GM23338 (cell line): ENCODE results near the gene MUC13. TPM values are rescaled to one million over a fixed set of nuclear protein-coding genes. Genes with fewer than 3 reads are reported as not detected.

Experiments
- ATAC-seq: fragments of 200-7000 bp; cut with Tn5 transposase; 3 replicates; pipeline ENCODE4 v1.9.1; 2020
- DNase-seq: peaks from one replicate; pipeline ENCODE4 v3.0.0-alpha.2; 2015; ENCODE audit warnings: low spot score
- H2AFZ ChIP-seq: fragments of 200-600 bp; sonication (generic); 2 replicates; pipeline ENCODE4 v1.8.0; 2016; ENCODE audit warnings: antibody characterized with exemption, mild to moderate bottlenecking, moderate library complexity
- H3F3A ChIP-seq: fragments of 200-600 bp; sonication (generic); replicated peaks from 2 replicates; pipeline ENCODE4 v1.8.0; 2017; ENCODE audit warnings: antibody characterized with exemption, mixed run types, low read depth
- H3K27ac ChIP-seq: fragments of 200-600 bp; sonication (generic); 2 replicates; pipeline ENCODE4 v1.6.1; 2016; ENCODE audit warnings: low read depth
- H3K27me3 ChIP-seq: fragments of 200-600 bp; sonication (generic); 2 replicates; pipeline ENCODE4 v1.8.0; 2016; ENCODE audit warnings: mild to moderate bottlenecking, mixed run types, moderate library complexity; ENCODE audit not compliant: insufficient read depth
- H3K36me3 ChIP-seq: fragments of 200-600 bp; sonication (generic); 2 replicates; pipeline ENCODE4 v1.8.0; 2016; ENCODE audit warnings: mild to moderate bottlenecking; ENCODE audit not compliant: insufficient read depth
- H3K4me1 ChIP-seq: fragments of 200-600 bp; sonication (generic); 2 replicates; pipeline ENCODE4 v1.8.0; 2016; ENCODE audit warnings: mild to moderate bottlenecking, moderate library complexity; ENCODE audit not compliant: insufficient read depth
- H3K4me2 ChIP-seq: fragments of 200-600 bp; sonication (generic); 2 replicates; pipeline ENCODE4 v1.7.1; 2017; ENCODE audit warnings: mixed run types
- H3K4me3 ChIP-seq: fragments of 200-600 bp; sonication (generic); 2 replicates; pipeline ENCODE4 v1.6.1; 2016; ENCODE audit warnings: mixed run types
- H3K79me2 ChIP-seq: fragments of 200-600 bp; sonication (generic); replicated peaks from 2 replicates; pipeline ENCODE4 v1.8.0; 2017; ENCODE audit warnings: mild to moderate bottlenecking; ENCODE audit not compliant: insufficient read depth
- H3K9me2 ChIP-seq: fragments of 200-600 bp; sonication (generic); 2 replicates; pipeline ENCODE4 v1.8.0; 2017; ENCODE audit not compliant: insufficient read depth
- H4K20me1 ChIP-seq: fragments of 200-600 bp; sonication (generic); replicated peaks from 2 replicates; pipeline ENCODE4 v1.8.0; 2017; ENCODE audit warnings: mild to moderate bottlenecking; ENCODE audit not compliant: insufficient read depth
- H3K27ac Mint-ChIP-seq: 2 replicates; pipeline ENCODE4 v1.8.0; 2020; ENCODE audit warnings: inconsistent platforms, mild to moderate bottlenecking, moderate library complexity, mixed read lengths
- H3K27me3 Mint-ChIP-seq: 3 replicates; pipeline ENCODE4 v1.8.0; 2022; ENCODE audit warnings: low read depth, mild to moderate bottlenecking, moderate library complexity, mixed read lengths, inconsistent platforms; ENCODE audit not compliant: insufficient read depth, poor library complexity
- H3K36me3 Mint-ChIP-seq: 3 replicates; pipeline ENCODE4 v1.8.0; 2021; ENCODE audit warnings: low read depth, mild to moderate bottlenecking, inconsistent platforms, moderate library complexity, mixed read lengths
- H3K4me1 Mint-ChIP-seq: 3 replicates; pipeline ENCODE4 v1.8.0; 2020; ENCODE audit warnings: mild to moderate bottlenecking, inconsistent platforms, mixed read lengths
- H3K4me3 Mint-ChIP-seq: 3 replicates; pipeline ENCODE4 v1.8.0; 2021; ENCODE audit warnings: moderate library complexity, mild to moderate bottlenecking, inconsistent platforms, mixed read lengths
- H3K9me3 Mint-ChIP-seq: 3 replicates; pipeline ENCODE4 v1.8.0; 2020; ENCODE audit warnings: moderate library complexity, mild to moderate bottlenecking, inconsistent platforms, mixed read lengths
- CREB1 ChIP-seq: fragments of 250-450 bp; sonication (Bioruptor Pico); IDR thresholded peaks from 2 replicates; pipeline ENCODE4 v1.5.0; 2020; ENCODE audit warnings: low read depth, mild to moderate bottlenecking, moderate library complexity
- EZH2 ChIP-seq: fragments of 200-600 bp; sonication (generic); IDR thresholded peaks from one replicate; pipeline ENCODE4 v1.8.0; 2017; ENCODE audit warnings: antibody characterized with exemption, mild to moderate bottlenecking, low read depth; ENCODE audit not compliant: unreplicated experiment
- NANOG ChIP-seq: IDR thresholded peaks from 2 replicates; pipeline ENCODE4 v1.6.1; 2016; ENCODE audit warnings: antibody characterized with exemption, borderline replicate concordance
- ZNF331 ChIP-seq: fragments of 250-450 bp; sonication (Bioruptor Pico); IDR thresholded peaks from 2 replicates; pipeline ENCODE4 v1.5.0; 2020; ENCODE audit warnings: low read depth, mild to moderate bottlenecking, moderate library complexity
- polyA plus RNA-seq: library from polyadenylated mRNA; unstranded; fragments of >200 nt; fragmentation: Nextera tagmentation; extraction: Ambion mirVana; gene quantifications from 2 replicates; pipeline ENCODE4 v1.2.1, GENCODE V29; 2016
- total RNA-seq: library from RNA; depleted of rRNA; stranded (reverse); fragments of >200 nt; shearing (Covaris generic); gene quantifications from 2 replicates; pipeline ENCODE4 v1.2.3, GENCODE V29; 2014
- TF ChIP-seq, protein P1 (sequence below): IDR thresholded peaks from one replicate; pipeline ENCODE4 v1.6.1; 2018; ENCODE audit warnings: antibody characterized with exemption; ENCODE audit not compliant: unreplicated experiment
- TF ChIP-seq, protein P2 (sequence below): IDR thresholded peaks from 2 replicates; pipeline ENCODE4 v1.6.1; 2016; ENCODE audit warnings: antibody characterized with exemption
- TF ChIP-seq, protein P3 (sequence below), 2 experiments: fragments of 200-600 bp in 1 of 2; sonication (generic) in 1 of 2; conservative IDR thresholded peaks; 2 replicates each; pipeline versions ENCODE4 v1.5.1 to v1.6.1; 2016 to 2017; ENCODE audit warnings: antibody characterized with exemption in 2 of 2, low read depth in 2 of 2, mild to moderate bottlenecking in 2 of 2, moderate library complexity in 1 of 2
- TF ChIP-seq, protein P4 (sequence below): fragments of 250-450 bp; sonication (Bioruptor Pico); IDR thresholded peaks from 2 replicates; pipeline ENCODE4 v1.5.0; 2020; ENCODE audit warnings: mild to moderate bottlenecking, moderate library complexity

Gene MUC13
- total and polyA plus RNA-seq, 2 experiments from 2014 or later, result not detected

DNA sequence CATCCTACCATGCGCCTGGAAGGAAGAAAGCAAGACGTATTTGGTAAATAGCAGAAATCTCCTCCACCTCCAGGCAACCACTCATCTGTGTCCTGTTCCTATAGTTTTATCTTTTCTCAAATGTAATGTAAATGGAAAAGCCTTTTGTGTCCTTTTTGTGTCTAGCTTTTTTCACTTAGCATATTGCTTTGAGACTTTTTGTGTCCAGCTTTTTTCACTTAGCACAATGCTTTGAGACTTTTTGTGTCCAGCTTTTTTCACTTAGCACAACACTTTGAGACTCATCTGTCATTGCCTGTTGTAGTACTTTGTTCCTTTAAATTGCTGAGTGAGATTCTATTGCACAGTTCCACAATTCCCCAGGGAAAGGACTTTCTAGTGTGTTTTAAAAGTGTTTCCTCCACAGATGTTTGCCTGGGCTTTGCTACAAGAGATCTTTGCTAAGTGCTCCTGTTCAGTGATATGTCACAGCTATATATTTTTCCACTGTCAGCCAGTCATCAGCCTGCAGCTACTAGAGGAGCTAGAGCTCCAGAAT, 27.9 kb upstream of the MUC13 start:
- Histone ChIP-seq H4K20me1 (no peaks in the 10 kb centered on the region), H3K4me2 (no peak overlapping the region), H3K79me2 (no peaks in the 10 kb centered on the region), H3F3A (no peaks in the 10 kb centered on the region), H3K36me3 (no peaks in the 10 kb centered on the region), H2AFZ (no peak overlapping the region), H3K27me3 (no peaks in the 10 kb centered on the region), H3K27ac (no peak overlapping the region), H3K9me2 (no peaks in the 10 kb centered on the region), H3K4me1 (no peaks in the 10 kb centered on the region), H3K4me3 (no peak overlapping the region)
- Mint-ChIP-seq H3K27ac (no peak overlapping the region), H3K4me3 (no peak overlapping the region), H3K36me3 (no peaks in the 10 kb centered on the region), H3K27me3 (no peaks in the 10 kb centered on the region), H3K9me3 (no peaks in the 10 kb centered on the region), H3K4me1 (no peaks in the 10 kb centered on the region)
- TF ChIP-seq, protein P1, sequence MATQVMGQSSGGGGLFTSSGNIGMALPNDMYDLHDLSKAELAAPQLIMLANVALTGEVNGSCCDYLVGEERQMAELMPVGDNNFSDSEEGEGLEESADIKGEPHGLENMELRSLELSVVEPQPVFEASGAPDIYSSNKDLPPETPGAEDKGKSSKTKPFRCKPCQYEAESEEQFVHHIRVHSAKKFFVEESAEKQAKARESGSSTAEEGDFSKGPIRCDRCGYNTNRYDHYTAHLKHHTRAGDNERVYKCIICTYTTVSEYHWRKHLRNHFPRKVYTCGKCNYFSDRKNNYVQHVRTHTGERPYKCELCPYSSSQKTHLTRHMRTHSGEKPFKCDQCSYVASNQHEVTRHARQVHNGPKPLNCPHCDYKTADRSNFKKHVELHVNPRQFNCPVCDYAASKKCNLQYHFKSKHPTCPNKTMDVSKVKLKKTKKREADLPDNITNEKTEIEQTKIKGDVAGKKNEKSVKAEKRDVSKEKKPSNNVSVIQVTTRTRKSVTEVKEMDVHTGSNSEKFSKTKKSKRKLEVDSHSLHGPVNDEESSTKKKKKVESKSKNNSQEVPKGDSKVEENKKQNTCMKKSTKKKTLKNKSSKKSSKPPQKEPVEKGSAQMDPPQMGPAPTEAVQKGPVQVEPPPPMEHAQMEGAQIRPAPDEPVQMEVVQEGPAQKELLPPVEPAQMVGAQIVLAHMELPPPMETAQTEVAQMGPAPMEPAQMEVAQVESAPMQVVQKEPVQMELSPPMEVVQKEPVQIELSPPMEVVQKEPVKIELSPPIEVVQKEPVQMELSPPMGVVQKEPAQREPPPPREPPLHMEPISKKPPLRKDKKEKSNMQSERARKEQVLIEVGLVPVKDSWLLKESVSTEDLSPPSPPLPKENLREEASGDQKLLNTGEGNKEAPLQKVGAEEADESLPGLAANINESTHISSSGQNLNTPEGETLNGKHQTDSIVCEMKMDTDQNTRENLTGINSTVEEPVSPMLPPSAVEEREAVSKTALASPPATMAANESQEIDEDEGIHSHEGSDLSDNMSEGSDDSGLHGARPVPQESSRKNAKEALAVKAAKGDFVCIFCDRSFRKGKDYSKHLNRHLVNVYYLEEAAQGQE, result no peak
- TF ChIP-seq, protein P2, sequence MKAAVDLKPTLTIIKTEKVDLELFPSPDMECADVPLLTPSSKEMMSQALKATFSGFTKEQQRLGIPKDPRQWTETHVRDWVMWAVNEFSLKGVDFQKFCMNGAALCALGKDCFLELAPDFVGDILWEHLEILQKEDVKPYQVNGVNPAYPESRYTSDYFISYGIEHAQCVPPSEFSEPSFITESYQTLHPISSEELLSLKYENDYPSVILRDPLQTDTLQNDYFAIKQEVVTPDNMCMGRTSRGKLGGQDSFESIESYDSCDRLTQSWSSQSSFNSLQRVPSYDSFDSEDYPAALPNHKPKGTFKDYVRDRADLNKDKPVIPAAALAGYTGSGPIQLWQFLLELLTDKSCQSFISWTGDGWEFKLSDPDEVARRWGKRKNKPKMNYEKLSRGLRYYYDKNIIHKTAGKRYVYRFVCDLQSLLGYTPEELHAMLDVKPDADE, result no peak
- TF ChIP-seq NANOG (no peak), ZNF331 (no peak), EZH2 (no peak), CREB1 (CRISPR knock-in tag) (no peak)
- TF ChIP-seq, protein P3, sequence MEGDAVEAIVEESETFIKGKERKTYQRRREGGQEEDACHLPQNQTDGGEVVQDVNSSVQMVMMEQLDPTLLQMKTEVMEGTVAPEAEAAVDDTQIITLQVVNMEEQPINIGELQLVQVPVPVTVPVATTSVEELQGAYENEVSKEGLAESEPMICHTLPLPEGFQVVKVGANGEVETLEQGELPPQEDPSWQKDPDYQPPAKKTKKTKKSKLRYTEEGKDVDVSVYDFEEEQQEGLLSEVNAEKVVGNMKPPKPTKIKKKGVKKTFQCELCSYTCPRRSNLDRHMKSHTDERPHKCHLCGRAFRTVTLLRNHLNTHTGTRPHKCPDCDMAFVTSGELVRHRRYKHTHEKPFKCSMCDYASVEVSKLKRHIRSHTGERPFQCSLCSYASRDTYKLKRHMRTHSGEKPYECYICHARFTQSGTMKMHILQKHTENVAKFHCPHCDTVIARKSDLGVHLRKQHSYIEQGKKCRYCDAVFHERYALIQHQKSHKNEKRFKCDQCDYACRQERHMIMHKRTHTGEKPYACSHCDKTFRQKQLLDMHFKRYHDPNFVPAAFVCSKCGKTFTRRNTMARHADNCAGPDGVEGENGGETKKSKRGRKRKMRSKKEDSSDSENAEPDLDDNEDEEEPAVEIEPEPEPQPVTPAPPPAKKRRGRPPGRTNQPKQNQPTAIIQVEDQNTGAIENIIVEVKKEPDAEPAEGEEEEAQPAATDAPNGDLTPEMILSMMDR (conservative IDR thresholded peaks at IDR 0.05; ENCODE audit: low read depth in 2 of 2), result no peak
- TF ChIP-seq, protein P4, sequence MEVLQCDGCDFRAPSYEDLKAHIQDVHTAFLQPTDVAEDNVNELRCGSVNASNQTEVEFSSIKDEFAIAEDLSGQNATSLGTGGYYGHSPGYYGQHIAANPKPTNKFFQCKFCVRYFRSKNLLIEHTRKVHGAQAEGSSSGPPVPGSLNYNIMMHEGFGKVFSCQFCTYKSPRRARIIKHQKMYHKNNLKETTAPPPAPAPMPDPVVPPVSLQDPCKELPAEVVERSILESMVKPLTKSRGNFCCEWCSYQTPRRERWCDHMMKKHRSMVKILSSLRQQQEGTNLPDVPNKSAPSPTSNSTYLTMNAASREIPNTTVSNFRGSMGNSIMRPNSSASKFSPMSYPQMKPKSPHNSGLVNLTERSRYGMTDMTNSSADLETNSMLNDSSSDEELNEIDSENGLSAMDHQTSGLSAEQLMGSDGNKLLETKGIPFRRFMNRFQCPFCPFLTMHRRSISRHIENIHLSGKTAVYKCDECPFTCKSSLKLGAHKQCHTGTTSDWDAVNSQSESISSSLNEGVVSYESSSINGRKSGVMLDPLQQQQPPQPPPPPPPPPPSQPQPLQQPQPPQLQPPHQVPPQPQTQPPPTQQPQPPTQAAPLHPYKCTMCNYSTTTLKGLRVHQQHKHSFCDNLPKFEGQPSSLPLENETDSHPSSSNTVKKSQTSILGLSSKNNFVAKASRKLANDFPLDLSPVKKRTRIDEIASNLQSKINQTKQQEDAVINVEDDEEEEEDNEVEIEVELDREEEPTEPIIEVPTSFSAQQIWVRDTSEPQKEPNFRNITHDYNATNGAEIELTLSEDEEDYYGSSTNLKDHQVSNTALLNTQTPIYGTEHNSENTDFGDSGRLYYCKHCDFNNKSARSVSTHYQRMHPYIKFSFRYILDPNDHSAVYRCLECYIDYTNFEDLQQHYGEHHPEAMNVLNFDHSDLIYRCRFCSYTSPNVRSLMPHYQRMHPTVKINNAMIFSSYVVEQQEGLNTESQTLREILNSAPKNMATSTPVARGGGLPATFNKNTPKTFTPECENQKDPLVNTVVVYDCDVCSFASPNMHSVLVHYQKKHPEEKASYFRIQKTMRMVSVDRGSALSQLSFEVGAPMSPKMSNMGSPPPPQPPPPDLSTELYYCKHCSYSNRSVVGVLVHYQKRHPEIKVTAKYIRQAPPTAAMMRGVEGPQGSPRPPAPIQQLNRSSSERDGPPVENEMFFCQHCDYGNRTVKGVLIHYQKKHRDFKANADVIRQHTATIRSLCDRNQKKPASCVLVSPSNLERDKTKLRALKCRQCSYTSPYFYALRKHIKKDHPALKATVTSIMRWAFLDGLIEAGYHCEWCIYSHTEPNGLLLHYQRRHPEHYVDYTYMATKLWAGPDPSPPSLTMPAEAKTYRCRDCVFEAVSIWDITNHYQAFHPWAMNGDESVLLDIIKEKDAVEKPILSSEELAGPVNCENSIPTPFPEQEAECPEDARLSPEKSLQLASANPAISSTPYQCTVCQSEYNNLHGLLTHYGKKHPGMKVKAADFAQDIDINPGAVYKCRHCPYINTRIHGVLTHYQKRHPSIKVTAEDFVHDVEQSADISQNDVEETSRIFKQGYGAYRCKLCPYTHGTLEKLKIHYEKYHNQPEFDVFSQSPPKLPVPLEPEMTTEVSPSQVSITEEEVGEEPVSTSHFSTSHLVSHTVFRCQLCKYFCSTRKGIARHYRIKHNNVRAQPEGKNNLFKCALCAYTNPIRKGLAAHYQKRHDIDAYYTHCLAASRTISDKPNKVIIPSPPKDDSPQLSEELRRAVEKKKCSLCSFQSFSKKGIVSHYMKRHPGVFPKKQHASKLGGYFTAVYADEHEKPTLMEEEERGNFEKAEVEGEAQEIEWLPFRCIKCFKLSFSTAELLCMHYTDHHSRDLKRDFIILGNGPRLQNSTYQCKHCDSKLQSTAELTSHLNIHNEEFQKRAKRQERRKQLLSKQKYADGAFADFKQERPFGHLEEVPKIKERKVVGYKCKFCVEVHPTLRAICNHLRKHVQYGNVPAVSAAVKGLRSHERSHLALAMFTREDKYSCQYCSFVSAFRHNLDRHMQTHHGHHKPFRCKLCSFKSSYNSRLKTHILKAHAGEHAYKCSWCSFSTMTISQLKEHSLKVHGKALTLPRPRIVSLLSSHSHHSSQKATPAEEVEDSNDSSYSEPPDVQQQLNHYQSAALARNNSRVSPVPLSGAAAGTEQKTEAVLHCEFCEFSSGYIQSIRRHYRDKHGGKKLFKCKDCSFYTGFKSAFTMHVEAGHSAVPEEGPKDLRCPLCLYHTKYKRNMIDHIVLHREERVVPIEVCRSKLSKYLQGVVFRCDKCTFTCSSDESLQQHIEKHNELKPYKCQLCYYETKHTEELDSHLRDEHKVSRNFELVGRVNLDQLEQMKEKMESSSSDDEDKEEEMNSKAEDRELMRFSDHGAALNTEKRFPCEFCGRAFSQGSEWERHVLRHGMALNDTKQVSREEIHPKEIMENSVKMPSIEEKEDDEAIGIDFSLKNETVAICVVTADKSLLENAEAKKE (CRISPR knock-in tag), result no peak
- DNase-seq (no peak), ATAC-seq (no peak)
